Loucy (cell line): ENCODE data around the gene BRD3OS.

ENCODE experiments used
- EZH2phosphoT487 ChIP-seq: fragments of 200-600 bp; IDR thresholded peaks from 2 replicates; pipeline ENCODE4 v1.6.1; 2018; ENCODE audit warnings: antibody characterized with exemption, mild to moderate bottlenecking, moderate library complexity, borderline replicate concordance
- TF ChIP-seq, protein P1 (sequence below): fragments of 200-600 bp; sonication (generic); conservative IDR thresholded peaks from 2 replicates; pipeline ENCODE4 v1.5.1; 2014; ENCODE audit warnings: mild to moderate bottlenecking, antibody characterized with exemption, low read length

DNA sequence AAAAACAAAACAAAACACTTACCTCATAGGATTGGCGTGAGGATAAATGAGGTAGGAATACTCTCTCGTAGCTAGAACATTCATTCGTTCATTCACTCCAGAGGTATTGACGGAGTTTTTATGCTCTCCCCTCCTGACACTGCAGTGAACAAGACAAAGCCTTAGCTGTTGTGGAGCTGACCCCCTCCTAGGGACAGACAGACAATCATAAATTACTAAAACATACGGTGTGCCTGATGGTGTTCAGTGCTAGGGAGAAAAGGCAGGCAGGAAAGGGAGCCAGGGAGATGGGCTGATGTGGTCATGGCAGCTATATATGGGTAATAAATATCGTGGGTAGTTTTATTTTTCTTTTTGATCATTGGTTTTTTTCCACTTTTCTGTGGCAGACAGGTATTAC, 48.2 kb downstream of the BRD3OS start:
- TF ChIP-seq, protein P1, sequence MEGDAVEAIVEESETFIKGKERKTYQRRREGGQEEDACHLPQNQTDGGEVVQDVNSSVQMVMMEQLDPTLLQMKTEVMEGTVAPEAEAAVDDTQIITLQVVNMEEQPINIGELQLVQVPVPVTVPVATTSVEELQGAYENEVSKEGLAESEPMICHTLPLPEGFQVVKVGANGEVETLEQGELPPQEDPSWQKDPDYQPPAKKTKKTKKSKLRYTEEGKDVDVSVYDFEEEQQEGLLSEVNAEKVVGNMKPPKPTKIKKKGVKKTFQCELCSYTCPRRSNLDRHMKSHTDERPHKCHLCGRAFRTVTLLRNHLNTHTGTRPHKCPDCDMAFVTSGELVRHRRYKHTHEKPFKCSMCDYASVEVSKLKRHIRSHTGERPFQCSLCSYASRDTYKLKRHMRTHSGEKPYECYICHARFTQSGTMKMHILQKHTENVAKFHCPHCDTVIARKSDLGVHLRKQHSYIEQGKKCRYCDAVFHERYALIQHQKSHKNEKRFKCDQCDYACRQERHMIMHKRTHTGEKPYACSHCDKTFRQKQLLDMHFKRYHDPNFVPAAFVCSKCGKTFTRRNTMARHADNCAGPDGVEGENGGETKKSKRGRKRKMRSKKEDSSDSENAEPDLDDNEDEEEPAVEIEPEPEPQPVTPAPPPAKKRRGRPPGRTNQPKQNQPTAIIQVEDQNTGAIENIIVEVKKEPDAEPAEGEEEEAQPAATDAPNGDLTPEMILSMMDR, result no peak
- no peak for TF ChIP-seq EZH2phosphoT487
